GM12892 (cell line): ENCODE measurements around the gene LRRN1.

Source experiments
- POLR2A ChIP-seq: IDR thresholded peaks from 2 replicates; pipeline ENCODE4 v1.6.1; 2011; ENCODE audit warnings: low read depth, low read length, control low read depth
- POLR2AphosphoS5 ChIP-seq: IDR thresholded peaks from 2 replicates; pipeline ENCODE4 v1.6.1; 2011; ENCODE audit warnings: low read depth, low read length, control low read depth
- TAF1 ChIP-seq: IDR thresholded peaks from 2 replicates; pipeline ENCODE4 v1.6.1; 2011; ENCODE audit warnings: low read depth, mild to moderate bottlenecking, control low read depth, low read length, borderline replicate concordance

DNA sequence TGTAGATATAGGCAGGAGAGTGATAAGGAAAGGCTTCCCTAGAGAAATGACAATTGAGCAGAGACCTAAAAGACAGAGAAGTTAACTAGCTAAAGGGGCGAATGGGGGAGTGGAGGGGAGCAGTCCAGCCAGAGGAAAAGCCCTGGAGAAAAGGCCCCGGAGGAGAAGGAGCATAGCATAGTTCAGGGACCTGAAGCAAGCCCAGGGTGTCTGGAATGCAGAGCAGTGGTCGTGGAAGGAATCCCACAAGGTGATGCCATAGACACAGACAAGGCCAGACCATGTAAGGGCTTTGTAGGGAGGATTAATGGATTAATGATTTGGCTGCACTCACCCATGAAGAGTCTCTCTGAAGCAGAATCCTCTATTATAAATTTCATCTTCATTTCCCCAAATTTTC is 45.8 kb upstream of the LRRN1 start:
- TF ChIP-seq POLR2A (no peak), TAF1 (no peak), POLR2AphosphoS5 (no peak)
